Breast epithelium (tissue), 3 donors: ENCODE measurements around the gene NEK10.

Experiments used
- CTCF ChIP-seq, 3 donors: fragments of 450-650 bp; IDR thresholded peaks; one replicate each; pipeline ENCODE4 v1.5.1; 2016 to 2017; ENCODE audit warnings: antibody characterized with exemption in 3 of 3, mild to moderate bottlenecking in 3 of 3, moderate library complexity in 3 of 3
- POLR2A ChIP-seq: fragments of 450-650 bp; IDR thresholded peaks from one replicate; pipeline ENCODE4 v1.6.1; 2016; ENCODE audit warnings: antibody characterized with exemption, mild to moderate bottlenecking, moderate library complexity
- POLR2AphosphoS5 ChIP-seq, 3 donors: sonication (generic); formaldehyde crosslinking; IDR thresholded peaks; one replicate each; pipeline ENCODE4 v1.6.1; 2017; ENCODE audit warnings: antibody characterized with exemption in 3 of 3

GRCh38 chr3:27278383-27279055 is 90.7 kb downstream of the NEK10 start:
- TF ChIP-seq CTCF (IDR thresholded peaks at IDR 0.05): no peak
- no peak for TF ChIP-seq POLR2A
- no peak for TF ChIP-seq POLR2AphosphoS5 (IDR thresholded peaks at IDR 0.05)
